Muscle of leg (tissue), 11 donors: ENCODE measurements around the gene UBL7. TPM values are rescaled to one million over a fixed set of nuclear protein-coding genes. Genes with fewer than 3 reads are reported as not detected.

ENCODE experiments used
- DNase-seq: peaks from one replicate; pipeline ENCODE4 v3.0.0; 2013
- H3K27ac ChIP-seq: one replicate; pipeline ENCODE4 v1.5.1; 2013; ENCODE audit warnings: mild to moderate bottlenecking, low read length, control low read depth
- H3K27me3 ChIP-seq: one replicate; pipeline ENCODE4 v1.6.1; 2013; ENCODE audit warnings: low read length; ENCODE audit not compliant: control insufficient read depth, insufficient read depth
- H3K36me3 ChIP-seq: one replicate; pipeline ENCODE4 v1.6.1; 2013; ENCODE audit warnings: low read length; ENCODE audit not compliant: control insufficient read depth, insufficient read depth
- H3K4me1 ChIP-seq: one replicate; pipeline ENCODE4 v1.6.1; 2013; ENCODE audit warnings: low read length; ENCODE audit not compliant: control insufficient read depth, insufficient read depth
- H3K4me3 ChIP-seq: one replicate; pipeline ENCODE4 v1.5.1; 2013; ENCODE audit warnings: low read length, control low read depth
- H3K9me3 ChIP-seq: replicated peaks from 2 replicates; pipeline ENCODE4 v1.6.1; 2013; ENCODE audit warnings: low read depth, low read length; ENCODE audit not compliant: control insufficient read depth
- WGBS: methylation state at CpG from one replicate; pipeline ENCODE4 v1.1.5; 2013; ENCODE audit warnings: missing lambda C conversion rate; ENCODE audit not compliant: insufficient coverage; 5-methylcytosine and 5-hydroxymethylcytosine counted together
- polyA plus RNA-seq, 8 donors: library from polyadenylated mRNA; unstranded; fragments of 120-200 nt; gene quantifications; one replicate each; pipeline versions ENCODE4 v1.2.1 to v1.2.3, GENCODE V29; 2013; ENCODE audit warnings: inconsistent platforms in 1 of 8, low replicate concordance in 1 of 8; ENCODE audit not compliant: insufficient read length in 8 of 8, insufficient read depth in 1 of 8
- total RNA-seq: library from RNA; stranded (reverse); fragments of 120-200 nt; gene quantifications from one replicate; pipeline ENCODE4 v1.2.4, GENCODE V29; 2013

Gene UBL7
- total and polyA plus RNA-seq, 9 donors, result 30.6 to 38.8 (median 36.3) TPM

- Histone ChIP-seq H3K27ac (no peak overlapping the region), H3K4me3 (no peak overlapping the region), H3K9me3 (no peaks in the 10 kb centered on the region), H3K27me3 (no peaks in the 10 kb centered on the region), H3K36me3 (peaks cover 52% of the 10 kb centered on the region), H3K4me1 (no peaks in the 10 kb centered on the region)
- peak; percentile 61 for DNase-seq
- WGBS, result 74% methylated on average over 10 of the region's 13 CpGs
These were observed 6.8 kb downstream of the UBL7 start for GRCh38 chr15:74453925-74454763.

GRCh38 chr15:74451861-74452835 lies 8.8 kb downstream of the UBL7 start:
- H3K4me1 ChIP-seq, result no peaks in the 10 kb centered on the region
- WGBS, result 57% methylated on average over 10 of the region's 16 CpGs

GRCh38 chr15:74451322-74451721 lies 9.6 kb downstream of the UBL7 start:
- DNase-seq, result no peak
- WGBS, result no CpG with 5 or more reads among the region's 2 CpGs
- H3K36me3 ChIP-seq, result peaks cover 66% of the 10 kb centered on the region
- no peaks in the 10 kb centered on the region for H3K9me3 ChIP-seq
- H3K4me3 ChIP-seq, result no peak overlapping the region
- H3K27ac ChIP-seq, result no peak overlapping the region
- H3K27me3 ChIP-seq, result no peaks in the 10 kb centered on the region
- H3K4me1 ChIP-seq, result no peaks in the 10 kb centered on the region

More at GRCh38 chr15:74451861-74452835, 8.8 kb downstream of the UBL7 start:
- Histone ChIP-seq H3K36me3 (peaks cover 66% of the 10 kb centered on the region), H3K27me3 (no peaks in the 10 kb centered on the region), H3K4me3 (no peak overlapping the region), H3K9me3 (no peaks in the 10 kb centered on the region), H3K27ac (no peak overlapping the region)
- no peak for DNase-seq

GRCh38 chr15:74449643-74450205 lies 11.2 kb downstream of the UBL7 start:
- Histone ChIP-seq H3K27me3 (no peaks in the 10 kb centered on the region), H3K4me1 (no peaks in the 10 kb centered on the region), H3K4me3 (no peak overlapping the region), H3K9me3 (no peaks in the 10 kb centered on the region), H3K36me3 (peaks cover 78% of the 10 kb centered on the region), H3K27ac (no peak overlapping the region)
- peak; percentile 60 for DNase-seq
- 61% methylated on average over 12 of the region's 12 CpGs for WGBS

GRCh38 chr15:74449095-74449494 lies 11.9 kb downstream of the UBL7 start:
- H3K4me1 ChIP-seq, result no peaks in the 10 kb centered on the region
- no peak for DNase-seq
- no peak overlapping the region for H3K27ac ChIP-seq
- no peaks in the 10 kb centered on the region for H3K27me3 ChIP-seq
- WGBS, result 90% methylated on average over 4 of the region's 7 CpGs
- no peaks in the 10 kb centered on the region for H3K9me3 ChIP-seq
- no peak overlapping the region for H3K4me3 ChIP-seq
- peaks cover 81% of the 10 kb centered on the region for H3K36me3 ChIP-seq

DNA sequence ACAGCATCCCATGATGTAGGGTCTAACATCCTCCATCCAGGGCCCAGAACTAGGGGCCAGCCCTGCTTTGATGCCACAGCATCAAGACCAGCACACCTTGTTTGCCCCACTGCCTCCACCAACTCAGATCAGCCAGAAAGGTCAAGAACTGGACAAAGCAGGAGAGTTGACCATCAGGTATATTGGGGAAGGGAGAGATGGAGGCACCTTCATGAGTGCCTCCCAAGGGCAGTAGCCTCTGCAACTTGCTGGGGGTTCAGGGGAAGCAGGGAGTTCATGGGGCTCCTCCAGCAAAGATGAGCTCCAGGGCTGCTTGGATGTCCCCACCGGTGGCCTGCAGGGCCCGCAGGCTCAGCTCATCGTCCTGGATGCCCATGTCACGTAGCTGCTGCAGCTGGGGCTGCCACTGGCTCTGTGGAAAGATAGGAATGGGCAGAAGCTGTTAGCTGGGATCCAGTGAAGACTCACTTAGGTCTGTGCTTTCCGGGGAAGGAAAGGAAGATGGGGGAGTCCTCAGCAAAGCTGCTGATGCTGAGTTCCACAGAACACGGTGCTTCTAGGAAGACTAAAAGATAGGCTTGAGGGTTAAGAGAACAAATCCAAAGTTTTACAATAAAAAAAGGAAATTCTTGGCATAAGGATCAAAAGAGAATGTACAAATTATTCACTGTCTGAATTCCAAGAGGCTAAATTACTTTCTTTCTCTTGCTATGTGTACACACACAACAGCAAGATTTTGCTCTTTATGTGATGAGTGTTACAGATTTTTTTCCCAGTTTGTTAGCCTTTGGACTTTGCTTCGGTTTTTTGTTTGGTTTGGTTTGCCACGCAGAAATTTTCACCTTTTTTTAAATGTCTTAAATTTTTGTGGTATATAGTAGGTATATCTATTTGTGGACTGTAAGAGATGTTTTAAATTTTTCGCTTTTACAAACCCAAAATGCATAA lies 14.9 kb downstream of the UBL7 start:
- no peak for DNase-seq
- no peaks in the 10 kb centered on the region for H3K4me1 ChIP-seq
- no peaks in the 10 kb centered on the region for H3K27me3 ChIP-seq
- no peak overlapping the region for H3K27ac ChIP-seq
- 97% methylated on average over 5 of the region's 9 CpGs for WGBS
- peaks cover 60% of the 10 kb centered on the region for H3K36me3 ChIP-seq
- no peak overlapping the region for H3K4me3 ChIP-seq
- no peaks in the 10 kb centered on the region for H3K9me3 ChIP-seq

- H3K27ac ChIP-seq, result no peak overlapping the region
- no peak for DNase-seq
- H3K9me3 ChIP-seq, result no peaks in the 10 kb centered on the region
- no peaks in the 10 kb centered on the region for H3K4me1 ChIP-seq
- 83% methylated on average over 8 of the region's 8 CpGs for WGBS
- H3K27me3 ChIP-seq, result no peaks in the 10 kb centered on the region
- peaks cover 44% of the 10 kb centered on the region for H3K36me3 ChIP-seq
- no peak overlapping the region for H3K4me3 ChIP-seq
These were observed 16.6 kb downstream of the UBL7 start for GRCh38 chr15:74444106-74445062.

DNA sequence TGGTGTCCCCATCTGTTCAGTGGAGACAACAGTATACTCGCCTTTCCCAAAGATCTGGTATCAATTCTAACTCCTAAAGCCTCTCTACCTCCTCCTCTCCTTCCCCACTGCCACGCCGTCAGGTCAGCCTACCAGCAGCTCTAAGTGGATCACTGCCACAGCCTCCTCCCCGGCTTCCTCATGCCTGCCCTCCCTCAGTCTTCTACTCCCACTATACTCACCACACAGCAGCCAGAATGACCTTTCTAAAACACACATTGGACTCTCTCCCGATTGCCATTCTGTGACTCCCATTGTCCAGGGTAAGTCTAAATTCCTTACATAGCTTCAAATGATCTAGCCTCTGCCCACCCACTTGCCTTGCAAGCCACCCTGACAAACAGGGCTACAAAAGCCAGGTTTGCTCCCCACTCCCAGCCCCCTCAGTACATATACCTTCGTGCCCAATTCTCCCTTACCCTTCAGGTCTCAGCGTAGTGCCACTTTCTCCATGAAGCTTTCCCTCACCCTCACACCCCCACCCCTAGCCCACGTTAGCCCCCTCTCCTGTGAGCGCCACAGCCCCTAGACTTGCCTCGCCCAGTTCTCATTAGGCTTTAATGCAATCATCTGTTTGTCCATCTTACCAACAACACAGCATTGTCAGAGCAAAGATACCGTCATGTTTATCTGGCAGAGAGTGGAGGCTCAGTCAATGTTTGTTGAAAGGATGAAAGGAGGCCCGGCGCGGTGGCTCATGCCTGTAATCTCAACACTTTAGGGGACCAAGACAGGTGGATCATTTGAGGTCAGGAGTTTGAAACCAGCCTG lies 17.7 kb downstream of the UBL7 start:
- Histone ChIP-seq H3K27me3 (no peaks in the 10 kb centered on the region), H3K36me3 (peaks cover 33% of the 10 kb centered on the region), H3K27ac (no peak overlapping the region), H3K9me3 (no peaks in the 10 kb centered on the region), H3K4me3 (no peak overlapping the region), H3K4me1 (no peaks in the 10 kb centered on the region)
- 72% methylated on average over 13 of the region's 14 CpGs for WGBS
- no peak for DNase-seq
